ENCODE data around the gene RNU1-1. TPM values are rescaled to one million over a fixed set of nuclear protein-coding genes. Genes with fewer than 3 reads are reported as not detected.

The RNU1-1 gene
- total and polyA plus RNA-seq, 2 of the 8 experiments (the other 6 are each of a cell fraction or from before 2014, with no cell fraction given) = 145 to 1,303 TPM

- no peak overlapping the region for H2BK5ac ChIP-seq (ENCODE audit: low read depth, low read length)
- DNase-seq (ENCODE audit: low read depth in 1 of 2, low spot score in 2 of 2) (no peak), FAIRE-seq (no peak)
- no peak overlapping the region for H2BK20ac ChIP-seq (ENCODE audit: low read length)
- H3K27me3 ChIP-seq (replicated peaks in 1 of 4; ENCODE audit: control insufficient read depth in 3 of 4, extremely low read depth in 1 of 4, insufficient read depth in 3 of 4, low read length in 3 of 4) = no peaks in the 10 kb centered on the region
- H2BK12ac ChIP-seq (ENCODE audit: low read depth, low read length) = no peak overlapping the region
- no peaks in the 10 kb centered on the region for H3K4me1 ChIP-seq (replicated peaks in 1 of 4; ENCODE audit: control insufficient read depth in 3 of 4, insufficient read depth in 4 of 4, low read length in 3 of 4)
- no peak overlapping the region for H3K4ac ChIP-seq (replicated peaks; ENCODE audit: insufficient read length, low read depth, low read length)
- H4K5ac ChIP-seq (ENCODE audit: insufficient read length, low read depth, low read length) = no peak overlapping the region
- no peak overlapping the region for H4K8ac ChIP-seq (ENCODE audit: extremely low read depth, insufficient read depth, low read length)
- 92% methylated on average over 12 of the region's 12 CpGs; no CpG with 5 or more reads in 1 of the 2 experiments for whole genome bisulfite sequencing, 2 experiments (ENCODE audit: extremely low coverage in 1 of 2, insufficient coverage in 1 of 2, insufficient read length in 1 of 2, insufficient replicate concordance in 2 of 2, low coverage in 1 of 2, low lambda C conversion rate in 2 of 2, missing lambda C conversion rate in 1 of 2)
- H3K23me2 ChIP-seq (ENCODE audit: low read depth, low read length) = no peaks in the 10 kb centered on the region
- no peaks in the 10 kb centered on the region for H3K79me1 ChIP-seq (ENCODE audit: low read depth, low read length)
- no peak overlapping the region for H2AK5ac ChIP-seq (ENCODE audit: low read depth, low read length)
- H3K9me3 ChIP-seq (ENCODE audit: insufficient read depth in 2 of 2, low read depth in 1 of 2, low read length in 1 of 2) = no peaks in the 10 kb centered on the region
- H4K91ac ChIP-seq (replicated peaks; ENCODE audit: insufficient read length, low read length) = no peak overlapping the region
- no peak overlapping the region for H3K27ac ChIP-seq (ENCODE audit: low read depth, low read length)
- H3K56ac ChIP-seq (replicated peaks; ENCODE audit: insufficient read length, low read depth, low read length) = no peak overlapping the region
- no peak overlapping the region for H2BK120ac ChIP-seq (replicated peaks; ENCODE audit: low read depth, low read length)
- ChIA-PET CTCF (ENCODE audit: partially characterized antibody) (interaction anchor here (0.6 to 3.2 kb wide), 2 partner anchors 13 to 1642 kb away, joined by 5 to 9 read pairs; no protein-coding TSS in a partner anchor), POLR2A (ENCODE audit: partially characterized antibody) (interaction anchor here (0.6 to 1.7 kb wide), 2 partner anchors 10 to 100 kb away, joined by 3 to 4 read pairs; no protein-coding TSS in a partner anchor)
- no peak overlapping the region for H3K18ac ChIP-seq (ENCODE audit: extremely low read depth, low read length)
- H2BK15ac ChIP-seq (ENCODE audit: low read length) = no peak overlapping the region
- no peak overlapping the region for H3K23ac ChIP-seq (ENCODE audit: insufficient read length)
- H3K9ac ChIP-seq (replicated peaks in 1 of 4; ENCODE audit: extremely low read depth in 1 of 4, low read depth in 3 of 4, low read length in 3 of 4) = no peak overlapping the region
- H2AFZ ChIP-seq (ENCODE audit: low read length) = no peak overlapping the region
- H3K4me2 ChIP-seq (ENCODE audit: insufficient read depth in 1 of 2, low read depth in 2 of 2, low read length in 2 of 2) = no peak overlapping the region
- H3K14ac ChIP-seq (ENCODE audit: insufficient read length) = no peak overlapping the region
- no peaks in the 10 kb centered on the region for H4K20me1 ChIP-seq (replicated peaks in 1 of 2; ENCODE audit: control insufficient read depth in 1 of 2, insufficient read depth in 2 of 2, low read length in 2 of 2)
- H3K79me2 ChIP-seq (ENCODE audit: control insufficient read depth in 1 of 2, insufficient read depth in 2 of 2, low read length in 2 of 2) = no peaks in the 10 kb centered on the region
- H3K4me3 ChIP-seq (ENCODE audit: extremely low read depth in 1 of 4, insufficient read depth in 2 of 4, low read depth in 3 of 4, low read length in 4 of 4) = no peak overlapping the region
- peaks cover 3 to 22% (median 11%) of the 10 kb centered on the region in 4 experiments; a peak in 6 of 8 replicates for H3K36me3 ChIP-seq (ENCODE audit: control insufficient read depth in 2 of 4, insufficient read depth in 4 of 4, low read length in 3 of 4)
- no peak for TF ChIP-seq YY1 (IDR thresholded peaks at IDR 0.05; ENCODE audit: low read depth, low read length)
- TF ChIP-seq BACH1 (IDR thresholded peaks at IDR 0.05; ENCODE audit: low read length) = no peak
- TF ChIP-seq TEAD4 (IDR thresholded peaks at IDR 0.05; ENCODE audit: low read depth, low read length) = no peak
- TF ChIP-seq KDM1A (IDR thresholded peaks at IDR 0.05; ENCODE audit: borderline replicate concordance, low read length) = no peak
- no peak for TF ChIP-seq POLR2AphosphoS5 (IDR thresholded peaks at IDR 0.05; ENCODE audit: low read depth, low read length)
- TF ChIP-seq NRF1 (IDR thresholded peaks at IDR 0.05; ENCODE audit: low read depth, low read length) = no peak
- no peak for TF ChIP-seq E2F6 (IDR thresholded peaks at IDR 0.05)
- no peak for TF ChIP-seq KDM5A (IDR thresholded peaks at IDR 0.05; ENCODE audit: low read length)
- TF ChIP-seq EGR1 (IDR thresholded peaks at IDR 0.05; ENCODE audit: borderline replicate concordance, low read depth, low read length) = no peak
- no peak for TF ChIP-seq NANOG (IDR thresholded peaks at IDR 0.05; ENCODE audit: insufficient read depth, low read depth, low read length, poor library complexity, severe bottlenecking)
- no peak for TF ChIP-seq SP1 (IDR thresholded peaks at IDR 0.05; ENCODE audit: low read depth, low read length)
- no peak for TF ChIP-seq EP300 (IDR thresholded peaks at IDR 0.05; ENCODE audit: borderline replicate concordance in 1 of 2, low read depth in 2 of 2, low read length in 2 of 2)
- TF ChIP-seq HDAC2 (IDR thresholded peaks at IDR 0.05; ENCODE audit: borderline replicate concordance in 1 of 2, low read depth in 2 of 2, low read length in 2 of 2) = no peak
- no peak for TF ChIP-seq JUND (IDR thresholded peaks at IDR 0.05; ENCODE audit: low read length)
Measured at GRCh38 chr1:16478091-16478490, 36.0 kb downstream of the RNU1-1 start.

Measured in H1 (cell line).